Neural cell (in vitro differentiated cells): ENCODE results near the gene TDP1. TPM values are rescaled to one million over a fixed set of nuclear protein-coding genes. Genes with fewer than 3 reads are reported as not detected.

ENCODE experiments used
- H2AFZ ChIP-seq: fragments of 200-600, 300-800 bp; sonication (generic), shearing (Covaris generic); 2 replicates; pipeline ENCODE4 v1.6.0; 2014; ENCODE audit warnings: low read depth, mild to moderate bottlenecking, antibody characterized with exemption, low read length, moderate library complexity
- H3F3A ChIP-seq: fragments of 200-600 bp; shearing (Covaris generic); 2 replicates; pipeline ENCODE4 v1.6.1; 2016; ENCODE audit warnings: mild to moderate bottlenecking, moderate library complexity, mixed read lengths, antibody characterized with exemption, low read length; ENCODE audit not compliant: insufficient read depth, poor library complexity, severe bottlenecking
- H3K27ac ChIP-seq: fragments of 200-600, 300-800 bp; sonication (generic), shearing (Covaris generic); 2 replicates; pipeline ENCODE4 v1.5.1; 2014; ENCODE audit warnings: mild to moderate bottlenecking, low read length, moderate library complexity
- H3K27me3 ChIP-seq: fragments of 300-800, 200-600 bp; sonication (generic), shearing (Covaris generic); 2 replicates; pipeline ENCODE4 v1.6.0; 2014; ENCODE audit warnings: mild to moderate bottlenecking, low read depth, low read length, moderate library complexity; ENCODE audit not compliant: insufficient read depth
- H3K36me3 ChIP-seq: fragments of 300-800, 200-600 bp; sonication (generic), shearing (Covaris generic); 2 replicates; pipeline ENCODE4 v1.5.1; 2014; ENCODE audit warnings: mild to moderate bottlenecking, antibody characterized with exemption, low read length, moderate library complexity; ENCODE audit not compliant: insufficient read depth
- H3K4me2 ChIP-seq: fragments of 300-800, 200-600 bp; sonication (generic), shearing (Covaris generic); 2 replicates; pipeline ENCODE4 v1.6.0; 2014; ENCODE audit warnings: mild to moderate bottlenecking, low read length
- H3K4me3 ChIP-seq: fragments of 300-800, 200-600 bp; sonication (generic), shearing (Covaris generic); 2 replicates; pipeline ENCODE4 v1.5.1; 2014; ENCODE audit warnings: mild to moderate bottlenecking, low read length, moderate library complexity
- H3K79me2 ChIP-seq: fragments of 200-600 bp; shearing (Covaris generic); replicated peaks from 2 replicates; pipeline ENCODE4 v1.6.0; 2014; ENCODE audit warnings: mild to moderate bottlenecking, low read length, moderate library complexity; ENCODE audit not compliant: insufficient read depth
- H3K9ac ChIP-seq: fragments of 300-800, 200-600 bp; sonication (generic), shearing (Covaris generic); 2 replicates; pipeline ENCODE4 v1.6.1; 2016; ENCODE audit warnings: mild to moderate bottlenecking, low read length, mixed read lengths
- H3K9me2 ChIP-seq: fragments of 200-600 bp; shearing (Covaris generic); 2 replicates; pipeline ENCODE4 v1.6.1; 2016; ENCODE audit warnings: mild to moderate bottlenecking, low read length, mixed read lengths; ENCODE audit not compliant: insufficient read depth
- H3K9me3 ChIP-seq: fragments of 200-600, 300-800 bp; sonication (generic), shearing (Covaris generic); 2 replicates; pipeline ENCODE4 v1.6.1; 2016; ENCODE audit warnings: mild to moderate bottlenecking, mixed run types, low read length, moderate library complexity, mixed read lengths
- H4K20me1 ChIP-seq: fragments of 200-600 bp; shearing (Covaris generic); 2 replicates; pipeline ENCODE4 v1.6.1; 2016; ENCODE audit warnings: mild to moderate bottlenecking, mixed run types; ENCODE audit not compliant: insufficient read depth
- CTCF ChIP-seq: fragments of 450-650 bp; IDR thresholded peaks from 2 replicates; pipeline ENCODE4 v1.5.1; 2014; ENCODE audit warnings: antibody characterized with exemption, mild to moderate bottlenecking, moderate library complexity; ENCODE audit not compliant: poor library complexity, severe bottlenecking
- EP300 ChIP-seq: fragments of 450-650 bp; conservative IDR thresholded peaks from 2 replicates; pipeline ENCODE4 v1.6.1; 2014; ENCODE audit warnings: antibody characterized with exemption, mild to moderate bottlenecking, moderate library complexity; ENCODE audit not compliant: poor library complexity, severe bottlenecking
- EZH2 ChIP-seq: fragments of 200-600, 300-800 bp; shearing (Covaris generic), sonication (generic); IDR thresholded peaks from 2 replicates; pipeline ENCODE4 v1.6.1; 2014; ENCODE audit warnings: antibody characterized with exemption, low read length, borderline replicate concordance, mild to moderate bottlenecking; ENCODE audit not compliant: insufficient read depth, poor library complexity, severe bottlenecking
- MXI1 ChIP-seq: fragments of 450-650 bp; conservative IDR thresholded peaks from 2 replicates; pipeline ENCODE4 v1.6.1; 2014; ENCODE audit warnings: antibody characterized with exemption, mild to moderate bottlenecking; ENCODE audit not compliant: poor library complexity, severe bottlenecking
- POLR2AphosphoS5 ChIP-seq: IDR thresholded peaks from 2 replicates; pipeline ENCODE4 v1.6.1; 2012
- RAD21 ChIP-seq: fragments of 450-650 bp; conservative IDR thresholded peaks from 2 replicates; pipeline ENCODE4 v1.6.1; 2014; ENCODE audit warnings: antibody characterized with exemption, mild to moderate bottlenecking, moderate library complexity
- REST ChIP-seq: IDR thresholded peaks from 2 replicates; pipeline ENCODE4 v1.6.1; 2012; ENCODE audit warnings: borderline replicate concordance
- SMC3 ChIP-seq: fragments of 450-650 bp; conservative IDR thresholded peaks from 2 replicates; pipeline ENCODE4 v1.6.1; 2014; ENCODE audit warnings: antibody characterized with exemption, mild to moderate bottlenecking, moderate library complexity; ENCODE audit not compliant: poor library complexity
- TAF1 ChIP-seq: IDR thresholded peaks from 2 replicates; pipeline ENCODE4 v1.6.1; 2012; ENCODE audit warnings: low read depth
- polyA plus RNA-seq: library from polyadenylated mRNA; depleted of rRNA; stranded (reverse); fragments of >200 nt; gene quantifications from 2 replicates; pipeline ENCODE4 v1.2.3, GENCODE V29; 2014

The TDP1 gene
- polyA plus RNA-seq, 1 donor from 2014 or later = 29.1 TPM

- Histone ChIP-seq H3K9me3 (no peaks in the 10 kb centered on the region), H3K27ac (peak overlapping the region; percentile 86), H3K79me2 (no peaks in the 10 kb centered on the region), H4K20me1 (no peaks in the 10 kb centered on the region), H3K4me3 (peak overlapping the region; percentile 9), H3K36me3 (no peaks in the 10 kb centered on the region), H3K27me3 (no peaks in the 10 kb centered on the region), H2AFZ (peak overlapping the region; percentile 15), H3K4me2 (no peak overlapping the region), H3K9ac (peak overlapping the region; percentile 58), H3F3A (no peaks in the 10 kb centered on the region), H3K9me2 (no peaks in the 10 kb centered on the region)
- no peak for TF ChIP-seq REST
- TF ChIP-seq TAF1 = no peak
- TF ChIP-seq POLR2AphosphoS5 = no peak
- no peak for TF ChIP-seq CTCF
These were observed 44.5 kb upstream of the TDP1 start for GRCh38 chr14:89911010-89911919.

GRCh38 chr14:89912221-89912620 is 43.5 kb upstream of the TDP1 start:
- Histone ChIP-seq H3K27ac (peak overlapping the region; percentile 86), H3K4me2 (peak overlapping the region; percentile 44), H2AFZ (no peak overlapping the region), H3K36me3 (no peaks in the 10 kb centered on the region), H3K79me2 (no peaks in the 10 kb centered on the region), H3K9me2 (no peaks in the 10 kb centered on the region), H3K9ac (peak overlapping the region; percentile 58), H4K20me1 (no peaks in the 10 kb centered on the region), H3F3A (no peaks in the 10 kb centered on the region), H3K27me3 (no peaks in the 10 kb centered on the region), H3K9me3 (no peaks in the 10 kb centered on the region), H3K4me3 (no peak overlapping the region)
- TF ChIP-seq MXI1 = no peak
- TF ChIP-seq TAF1 = no peak
- no peak for TF ChIP-seq CTCF
- TF ChIP-seq EZH2 = no peak
- TF ChIP-seq POLR2AphosphoS5 = no peak
- TF ChIP-seq REST = no peak
- TF ChIP-seq RAD21 = no peak
- no peak for TF ChIP-seq SMC3
- TF ChIP-seq EP300 = no peak
